Fibroblast of lung (primary cell): ENCODE data around the gene ZNF622. TPM values are rescaled to one million over a fixed set of nuclear protein-coding genes. Genes with fewer than 3 reads are reported as not detected.
"Not testable (repeated sequence)": the region's sequence is repeated elsewhere in the genome, so short reads cannot be mapped to it uniquely, and the experiment has no call there.

Source experiments
- DNase-seq, 2 donors: peaks; one replicate each; pipeline versions ENCODE4 v3.0.0 to v3.0.0-alpha.2; 2010; ENCODE audit warnings: low read depth in 2 of 2
- H2AFZ ChIP-seq: 2 replicates; pipeline ENCODE4 v1.5.1; 2012; ENCODE audit warnings: low read length, control low read depth, inconsistent platforms
- H3K27ac ChIP-seq: 2 replicates; pipeline ENCODE4 v1.5.1; 2011; ENCODE audit warnings: low read length, control low read depth; ENCODE audit not compliant: insufficient read depth
- H3K27me3 ChIP-seq: 2 replicates; pipeline ENCODE4 v1.5.1; 2011; ENCODE audit warnings: mild to moderate bottlenecking, low read length; ENCODE audit not compliant: control insufficient read depth, insufficient read depth
- H3K36me3 ChIP-seq: 2 replicates; pipeline ENCODE4 v1.5.1; 2011; ENCODE audit warnings: low read length; ENCODE audit not compliant: control insufficient read depth, insufficient read depth
- H3K4me1 ChIP-seq: 2 replicates; pipeline ENCODE4 v1.5.1; 2011; ENCODE audit warnings: low read length; ENCODE audit not compliant: control insufficient read depth, insufficient read depth; ENCODE audit errors: extremely low read depth
- H3K4me2 ChIP-seq: 2 replicates; pipeline ENCODE4 v1.5.1; 2011; ENCODE audit warnings: low read length, control low read depth; ENCODE audit not compliant: insufficient read depth; ENCODE audit errors: extremely low read depth
- H3K4me3 ChIP-seq, 4 experiments: fragments of 200-600 bp in 1 of 4; sonication (generic) in 1 of 4; replicated peaks in 1 of 4; 2 replicates each; pipeline ENCODE4 v1.5.1; 2011 to 2016; ENCODE audit warnings: low read length in 4 of 4, low read depth in 3 of 4, mild to moderate bottlenecking in 3 of 4, control low read depth in 2 of 4, inconsistent platforms in 1 of 4, mixed read lengths in 1 of 4; ENCODE audit not compliant: insufficient read depth in 1 of 4; ENCODE audit errors: control extremely low read depth in 1 of 4
- H3K79me2 ChIP-seq: 2 replicates; pipeline ENCODE4 v1.5.1; 2012; ENCODE audit warnings: mild to moderate bottlenecking, low read length, inconsistent platforms; ENCODE audit not compliant: control insufficient read depth, insufficient read depth
- H3K9ac ChIP-seq: 2 replicates; pipeline ENCODE4 v1.5.1; 2011; ENCODE audit warnings: mild to moderate bottlenecking, low read length, control low read depth; ENCODE audit not compliant: insufficient read depth
- H3K9me3 ChIP-seq: 2 replicates; pipeline ENCODE4 v1.5.1; 2012; ENCODE audit warnings: low read depth, low read length; ENCODE audit not compliant: control insufficient read depth, insufficient read depth
- H4K20me1 ChIP-seq: 2 replicates; pipeline ENCODE4 v1.5.1; 2011; ENCODE audit warnings: low read length; ENCODE audit not compliant: control insufficient read depth, insufficient read depth; ENCODE audit errors: extremely low read depth
- CTCF ChIP-seq, 2 donors: IDR thresholded peaks in 1 of 2; conservative IDR thresholded peaks in 1 of 2; 1 replicate in 1 of 2; 2 replicates in 1 of 2; pipeline ENCODE4 v1.5.1; 2011 to 2012; ENCODE audit warnings: low read length in 2 of 2, control low read depth in 1 of 2, inconsistent platforms in 1 of 2, low read depth in 1 of 2, mild to moderate bottlenecking in 1 of 2
- EZH2 ChIP-seq: IDR thresholded peaks from 2 replicates; pipeline ENCODE4 v1.5.1; 2012; ENCODE audit warnings: low read length, control low read depth, mild to moderate bottlenecking; ENCODE audit errors: missing control alignments
- polyA plus RNA-seq, 2 donors: library from polyadenylated mRNA; depleted of rRNA in 1 of 2; stranded (reverse) in 1 of 2; unstranded in 1 of 2; fragments of >200 nt; gene quantifications; 2 replicates each; pipeline ENCODE4 v1.2.1, GENCODE V29; 2011 to 2012; ENCODE audit warnings: missing spikeins in 1 of 2
- total RNA-seq: library from RNA; depleted of rRNA; stranded (reverse); fragments of >200 nt; gene quantifications from 2 replicates; pipeline ENCODE4 v1.2.1, GENCODE V29; 2014

The ZNF622 gene
- total and polyA plus RNA-seq, 2 donors (not counting 1 experiment from before 2014, with no cell fraction given): 27.5 to 45.4 TPM

- no peaks in the 10 kb centered on the region for H3K36me3 ChIP-seq
- H3K9ac ChIP-seq: no peak overlapping the region
- H3K4me1 ChIP-seq: no peaks in the 10 kb centered on the region
- no peak overlapping the region for H3K27ac ChIP-seq
- H3K4me3 ChIP-seq: no peak overlapping the region
- H3K79me2 ChIP-seq: no peaks in the 10 kb centered on the region
- TF ChIP-seq EZH2: no peak
- TF ChIP-seq CTCF (conservative IDR thresholded peaks at IDR 0.05 in 1 of 2, IDR thresholded peaks at IDR 0.05 in 1 of 2; ENCODE audit: low read depth in 1 of 2, low read length in 2 of 2): no peak
- H3K9me3 ChIP-seq: no peaks in the 10 kb centered on the region
- DNase-seq: no peak
- H4K20me1 ChIP-seq: no peaks in the 10 kb centered on the region
- H2AFZ ChIP-seq: no peak overlapping the region
- no peaks in the 10 kb centered on the region for H3K27me3 ChIP-seq
- H3K4me2 ChIP-seq: no peak overlapping the region
These were observed 15.4 kb upstream of the ZNF622 start for GRCh38 chr5:16480821-16481538.

GRCh38 chr5:16480144-16480543 is 14.5 kb upstream of the ZNF622 start:
- TF ChIP-seq EZH2 (no peak), CTCF (conservative IDR thresholded peaks at IDR 0.05 in 1 of 2, IDR thresholded peaks at IDR 0.05 in 1 of 2; ENCODE audit: low read depth in 1 of 2, low read length in 2 of 2) (no peak)

DNA sequence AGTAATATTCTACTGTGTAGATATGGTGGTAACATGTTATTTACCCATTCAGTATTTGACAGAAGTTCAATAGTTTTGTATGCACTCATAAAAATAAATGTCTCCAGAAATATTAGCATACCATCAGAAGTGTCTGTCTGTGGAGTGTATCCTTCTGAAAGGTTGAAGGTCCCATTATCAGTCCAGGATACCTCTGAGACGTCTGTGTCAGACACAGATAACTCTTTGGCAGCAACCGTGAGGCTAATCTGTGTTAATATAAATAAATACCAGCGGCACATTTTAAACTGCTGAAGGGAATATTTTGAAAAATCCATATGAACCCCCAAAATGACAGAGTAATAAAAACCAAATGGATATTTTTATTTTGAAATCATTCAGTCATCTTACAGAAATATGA is 11.9 kb upstream of the ZNF622 start:
- H3K9me3 ChIP-seq: no peaks in the 10 kb centered on the region
- TF ChIP-seq CTCF (conservative IDR thresholded peaks at IDR 0.05 in 1 of 2, IDR thresholded peaks at IDR 0.05 in 1 of 2; ENCODE audit: low read depth in 1 of 2, low read length in 2 of 2): no peak
- TF ChIP-seq EZH2: no peak
- no peaks in the 10 kb centered on the region for H3K27me3 ChIP-seq
- H3K4me3 ChIP-seq: no peak overlapping the region
- no peaks in the 10 kb centered on the region for H4K20me1 ChIP-seq
- H2AFZ ChIP-seq: no peak overlapping the region
- H3K4me2 ChIP-seq: no peak overlapping the region
- H3K4me1 ChIP-seq: no peaks in the 10 kb centered on the region
- no peak overlapping the region for H3K9ac ChIP-seq
- no peaks in the 10 kb centered on the region for H3K36me3 ChIP-seq
- H3K79me2 ChIP-seq: no peaks in the 10 kb centered on the region
- no peak for DNase-seq
- H3K27ac ChIP-seq: no peak overlapping the region

More at GRCh38 chr5:16480144-16480543, 14.5 kb upstream of the ZNF622 start:
- H3K36me3 ChIP-seq: no peaks in the 10 kb centered on the region
- H4K20me1 ChIP-seq: no peaks in the 10 kb centered on the region
- no peak overlapping the region for H3K4me3 ChIP-seq
- no peak overlapping the region for H3K9ac ChIP-seq
- DNase-seq: no peak
- no peaks in the 10 kb centered on the region for H3K79me2 ChIP-seq
- H2AFZ ChIP-seq: no peak overlapping the region
- no peak overlapping the region for H3K4me2 ChIP-seq
- no peaks in the 10 kb centered on the region for H3K27me3 ChIP-seq
- H3K4me1 ChIP-seq: no peaks in the 10 kb centered on the region
- H3K27ac ChIP-seq: no peak overlapping the region
- no peaks in the 10 kb centered on the region for H3K9me3 ChIP-seq

DNA sequence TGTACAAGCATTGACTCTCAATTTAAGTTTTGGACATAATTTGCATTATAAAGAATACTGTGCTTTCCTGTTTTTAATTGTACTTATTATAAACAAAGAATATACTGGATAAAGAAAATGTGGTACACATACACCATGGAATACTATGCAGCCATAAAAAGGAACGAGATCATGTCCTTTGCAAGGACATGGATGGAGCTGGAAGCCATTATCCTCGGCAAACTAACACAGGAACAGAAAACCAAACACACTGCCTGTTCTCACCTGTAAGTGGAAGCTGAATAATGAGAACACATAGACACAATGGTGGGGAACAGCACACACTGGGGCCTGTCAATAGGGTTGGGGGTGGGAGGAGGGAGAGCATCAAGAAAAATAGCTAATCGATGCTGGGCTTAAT is 10.8 kb upstream of the ZNF622 start:
- not testable (repeated sequence) for H3K27me3 ChIP-seq, H3K4me2 ChIP-seq, H3K4me1 ChIP-seq, H4K20me1 ChIP-seq, H3K79me2 ChIP-seq, H3K27ac ChIP-seq, DNase-seq, H2AFZ ChIP-seq, H3K9me3 ChIP-seq, H3K36me3 ChIP-seq, H3K9ac ChIP-seq, H3K4me3 ChIP-seq
